ENCODE results near the gene ARHGAP1.

DNA sequence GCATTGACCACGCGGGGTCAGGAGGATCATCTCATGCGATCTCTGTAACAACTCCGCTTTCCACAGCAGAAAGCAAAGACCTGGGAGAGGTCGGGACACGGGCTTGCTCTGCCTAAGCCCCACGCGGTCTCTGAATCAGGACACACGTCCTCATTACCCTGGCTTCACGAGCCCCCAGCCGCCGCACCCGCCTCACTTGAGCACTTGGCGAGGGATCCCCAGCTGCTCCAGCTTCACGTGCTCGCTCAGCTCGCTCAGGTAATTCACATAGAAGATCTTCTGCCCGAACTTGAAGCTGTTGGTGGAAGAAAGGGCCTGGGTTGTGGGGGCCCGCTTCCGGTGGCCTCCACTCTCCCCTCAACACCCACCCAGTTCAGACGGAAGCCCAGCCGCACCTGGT is 19.6 kb downstream of the ARHGAP1 start:
- TF ChIP-seq FOXK2 (IDR thresholded peaks at IDR 0.05) = no peak
- TF ChIP-seq ELF4 (IDR thresholded peaks at IDR 0.05) = no peak
- TF ChIP-seq ARNT (IDR thresholded peaks at IDR 0.05) = no peak
